Osteocyte (in vitro differentiated cells): ENCODE measurements around the gene APOD. TPM values are rescaled to one million over a fixed set of nuclear protein-coding genes. Genes with fewer than 3 reads are reported as not detected.

Source experiments
- DNase-seq: peaks from one replicate; pipeline ENCODE4 v3.0.0; 2021; ENCODE audit warnings: mixed read lengths; ENCODE audit not compliant: unreplicated experiment; ENCODE audit errors: extremely low spot score
- H3K27ac Mint-ChIP-seq: one replicate; pipeline ENCODE4 v1.8.0; 2021; ENCODE audit warnings: mild to moderate bottlenecking, mixed read lengths; ENCODE audit not compliant: unreplicated experiment
- H3K27me3 Mint-ChIP-seq: one replicate; pipeline ENCODE4 v1.8.0; 2021; ENCODE audit warnings: mixed read lengths; ENCODE audit not compliant: unreplicated experiment
- H3K36me3 Mint-ChIP-seq: one replicate; pipeline ENCODE4 v1.8.0; 2021; ENCODE audit warnings: mixed read lengths; ENCODE audit not compliant: unreplicated experiment
- H3K4me1 Mint-ChIP-seq: one replicate; pipeline ENCODE4 v1.8.0; 2021; ENCODE audit warnings: mixed read lengths; ENCODE audit not compliant: unreplicated experiment
- H3K4me3 Mint-ChIP-seq: one replicate; pipeline ENCODE4 v1.8.0; 2021; ENCODE audit warnings: mild to moderate bottlenecking, moderate library complexity, mixed read lengths; ENCODE audit not compliant: unreplicated experiment
- H3K9me3 Mint-ChIP-seq: one replicate; pipeline ENCODE4 v1.8.0; 2021; ENCODE audit warnings: mixed read lengths; ENCODE audit not compliant: unreplicated experiment
- total RNA-seq: library from RNA; stranded (reverse); gene quantifications from 2 replicates; pipeline ENCODE4 v1.2.1, GENCODE V29; 2021
- TF ChIP-seq, protein P1 (sequence below): fragments of 200-600 bp; sonication (generic); IDR thresholded peaks from 2 replicates; pipeline ENCODE4 v1.5.0; 2021; ENCODE audit warnings: antibody characterized with exemption, mild to moderate bottlenecking, moderate library complexity

The APOD gene
- total RNA-seq, 1 donor from 2014 or later = 3.2 TPM

GRCh38 chr3:195537995-195538394, 45.7 kb downstream of the APOD start:
- no peak for DNase-seq
- peaks cover 34% of the 10 kb centered on the region for H3K4me1 Mint-ChIP-seq
- H3K4me3 Mint-ChIP-seq = no peak overlapping the region
- peaks cover 4% of the 10 kb centered on the region for H3K36me3 Mint-ChIP-seq
- no peaks in the 10 kb centered on the region for H3K27me3 Mint-ChIP-seq
- no peaks in the 10 kb centered on the region for H3K9me3 Mint-ChIP-seq
- no peak overlapping the region for H3K27ac Mint-ChIP-seq
- TF ChIP-seq, protein P1, sequence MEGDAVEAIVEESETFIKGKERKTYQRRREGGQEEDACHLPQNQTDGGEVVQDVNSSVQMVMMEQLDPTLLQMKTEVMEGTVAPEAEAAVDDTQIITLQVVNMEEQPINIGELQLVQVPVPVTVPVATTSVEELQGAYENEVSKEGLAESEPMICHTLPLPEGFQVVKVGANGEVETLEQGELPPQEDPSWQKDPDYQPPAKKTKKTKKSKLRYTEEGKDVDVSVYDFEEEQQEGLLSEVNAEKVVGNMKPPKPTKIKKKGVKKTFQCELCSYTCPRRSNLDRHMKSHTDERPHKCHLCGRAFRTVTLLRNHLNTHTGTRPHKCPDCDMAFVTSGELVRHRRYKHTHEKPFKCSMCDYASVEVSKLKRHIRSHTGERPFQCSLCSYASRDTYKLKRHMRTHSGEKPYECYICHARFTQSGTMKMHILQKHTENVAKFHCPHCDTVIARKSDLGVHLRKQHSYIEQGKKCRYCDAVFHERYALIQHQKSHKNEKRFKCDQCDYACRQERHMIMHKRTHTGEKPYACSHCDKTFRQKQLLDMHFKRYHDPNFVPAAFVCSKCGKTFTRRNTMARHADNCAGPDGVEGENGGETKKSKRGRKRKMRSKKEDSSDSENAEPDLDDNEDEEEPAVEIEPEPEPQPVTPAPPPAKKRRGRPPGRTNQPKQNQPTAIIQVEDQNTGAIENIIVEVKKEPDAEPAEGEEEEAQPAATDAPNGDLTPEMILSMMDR = no peak

DNA sequence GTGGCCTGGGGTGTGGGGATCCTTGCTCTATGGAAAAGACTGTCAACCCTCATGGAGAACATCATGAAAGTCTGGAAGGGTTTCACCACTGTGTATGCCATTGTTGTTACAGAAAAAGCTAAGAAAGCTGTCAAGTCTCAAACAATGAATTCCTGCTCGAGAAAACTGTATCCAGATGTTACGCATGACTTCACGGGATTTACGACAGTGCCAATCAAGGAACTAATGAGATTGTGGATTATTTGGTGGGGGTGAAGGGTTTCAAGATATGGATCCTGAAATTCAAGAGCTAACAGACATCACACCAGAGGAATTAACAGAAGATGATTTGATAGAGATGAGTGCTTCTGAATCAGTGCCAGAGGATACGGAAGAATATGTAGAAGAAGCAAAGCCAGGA, 48.4 kb downstream of the APOD start:
- peaks cover 19% of the 10 kb centered on the region for H3K4me1 Mint-ChIP-seq
- H3K4me3 Mint-ChIP-seq = no peak overlapping the region
- H3K27ac Mint-ChIP-seq = no peak overlapping the region
- no peaks in the 10 kb centered on the region for H3K9me3 Mint-ChIP-seq
- H3K27me3 Mint-ChIP-seq = no peaks in the 10 kb centered on the region
- peaks cover 4% of the 10 kb centered on the region for H3K36me3 Mint-ChIP-seq
- no peak for DNase-seq
- TF ChIP-seq, protein P1 = no peak

- no peaks in the 10 kb centered on the region for H3K9me3 Mint-ChIP-seq
- H3K4me1 Mint-ChIP-seq = peaks cover 8% of the 10 kb centered on the region
These were observed 50.9 kb downstream of the APOD start for GRCh38 chr3:195532834-195533233.

GRCh38 chr3:195532345-195532744, 51.4 kb downstream of the APOD start:
- no peaks in the 10 kb centered on the region for H3K27me3 Mint-ChIP-seq
- no peak overlapping the region for H3K4me3 Mint-ChIP-seq
- H3K36me3 Mint-ChIP-seq = peaks cover 10% of the 10 kb centered on the region
- TF ChIP-seq, protein P1 = no peak
- H3K27ac Mint-ChIP-seq = no peak overlapping the region
- no peak for DNase-seq
- peaks cover 8% of the 10 kb centered on the region for H3K4me1 Mint-ChIP-seq
- H3K9me3 Mint-ChIP-seq = no peaks in the 10 kb centered on the region

More at GRCh38 chr3:195532834-195533233, 50.9 kb downstream of the APOD start:
- Mint-ChIP-seq H3K27ac (no peak overlapping the region), H3K27me3 (no peaks in the 10 kb centered on the region), H3K4me3 (no peak overlapping the region), H3K36me3 (peaks cover 8% of the 10 kb centered on the region)
- TF ChIP-seq, protein P1 = no peak
- DNase-seq = no peak

DNA sequence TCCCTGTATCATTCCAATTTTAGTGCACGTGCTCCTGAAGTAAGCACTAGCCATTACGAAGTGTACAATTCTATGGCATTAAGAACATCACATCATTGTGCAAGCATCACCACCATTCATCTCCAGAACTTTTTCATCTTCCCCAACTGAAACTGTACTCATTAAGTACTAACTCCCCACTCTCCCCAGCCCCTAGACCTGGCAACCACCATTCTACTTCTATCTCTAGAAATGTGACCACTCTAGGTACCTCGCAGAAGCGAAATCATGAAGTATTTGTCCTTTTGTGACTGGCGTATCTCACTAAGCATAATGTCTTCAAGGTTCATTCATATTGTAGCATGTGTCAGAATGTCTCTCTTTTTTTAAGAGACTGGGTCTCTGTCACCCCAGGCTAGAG, 52.1 kb downstream of the APOD start:
- Mint-ChIP-seq H3K27me3 (no peaks in the 10 kb centered on the region), H3K4me1 (peaks cover 8% of the 10 kb centered on the region), H3K4me3 (no peak overlapping the region), H3K9me3 (no peaks in the 10 kb centered on the region), H3K27ac (no peak overlapping the region), H3K36me3 (peaks cover 11% of the 10 kb centered on the region)
- TF ChIP-seq, protein P1 = no peak
- no peak for DNase-seq
